GM18858 (cell line): ENCODE results near the gene B4GALNT2.
"Not testable (repeated sequence)": the region's sequence is repeated elsewhere in the genome, so short reads cannot be mapped to it uniquely, and the experiment has no call there.

Source experiments
- ATAC-seq: cut with Tn5 transposase; IDR thresholded peaks from one replicate; pipeline ENCODE4 v1.9.1; 2021; ENCODE audit not compliant: unreplicated experiment

The B4GALNT2 gene

GRCh38 chr17:49117587-49118230 is 14.9 kb upstream of the B4GALNT2 start:
- no peak for ATAC-seq

GRCh38 chr17:49120166-49120565 is 12.4 kb upstream of the B4GALNT2 start:
- no peak for ATAC-seq

- no peak for ATAC-seq
Observed at GRCh38 chr17:49121696-49122292, 10.8 kb upstream of the B4GALNT2 start.

- ATAC-seq = no peak
Observed at GRCh38 chr17:49122566-49122965, 10.0 kb upstream of the B4GALNT2 start.

- ATAC-seq = no peak
Observed at GRCh38 chr17:49123061-49123460, 9.5 kb upstream of the B4GALNT2 start.

GRCh38 chr17:49125449-49125848 is 7.1 kb upstream of the B4GALNT2 start:
- ATAC-seq = no peak

GRCh38 chr17:49126183-49126859 is 6.2 kb upstream of the B4GALNT2 start:
- not testable (repeated sequence) for ATAC-seq

GRCh38 chr17:49129359-49129950 is 3.1 kb upstream of the B4GALNT2 start:
- ATAC-seq = not testable (repeated sequence)

- ATAC-seq = no peak
Observed at GRCh38 chr17:49130891-49131290, 1.7 kb upstream of the B4GALNT2 start.

GRCh38 chr17:49132317-49132698 is 261 bp upstream of the B4GALNT2 start:
- no peak for ATAC-seq

- no peak for ATAC-seq
Observed at GRCh38 chr17:49136335-49136734, 3.8 kb downstream of the B4GALNT2 start.

- not testable (repeated sequence) for ATAC-seq
Observed at GRCh38 chr17:49145654-49146053, 13.1 kb downstream of the B4GALNT2 start.

- no peak for ATAC-seq
Observed at GRCh38 chr17:49146620-49147306, 14.2 kb downstream of the B4GALNT2 start.

- no peak for ATAC-seq
Observed at GRCh38 chr17:49148171-49148570, 15.6 kb downstream of the B4GALNT2 start.

GRCh38 chr17:49151996-49152395 is 19.4 kb downstream of the B4GALNT2 start:
- ATAC-seq = no peak

- ATAC-seq = no peak
Observed at GRCh38 chr17:49156256-49156655, 23.7 kb downstream of the B4GALNT2 start.

GRCh38 chr17:49157784-49158183 is 25.2 kb downstream of the B4GALNT2 start:
- ATAC-seq = no peak

- no peak for ATAC-seq
Observed at GRCh38 chr17:49162866-49163265, 30.3 kb downstream of the B4GALNT2 start.

- ATAC-seq = no peak
Observed at GRCh38 chr17:49165143-49165542, 32.6 kb downstream of the B4GALNT2 start.

GRCh38 chr17:49168706-49169105 is 36.1 kb downstream of the B4GALNT2 start:
- ATAC-seq = no peak

- ATAC-seq = no peak
Observed at GRCh38 chr17:49170216-49170615, 37.6 kb downstream of the B4GALNT2 start.
